ENCODE data around the gene STIMATE.

DNA sequence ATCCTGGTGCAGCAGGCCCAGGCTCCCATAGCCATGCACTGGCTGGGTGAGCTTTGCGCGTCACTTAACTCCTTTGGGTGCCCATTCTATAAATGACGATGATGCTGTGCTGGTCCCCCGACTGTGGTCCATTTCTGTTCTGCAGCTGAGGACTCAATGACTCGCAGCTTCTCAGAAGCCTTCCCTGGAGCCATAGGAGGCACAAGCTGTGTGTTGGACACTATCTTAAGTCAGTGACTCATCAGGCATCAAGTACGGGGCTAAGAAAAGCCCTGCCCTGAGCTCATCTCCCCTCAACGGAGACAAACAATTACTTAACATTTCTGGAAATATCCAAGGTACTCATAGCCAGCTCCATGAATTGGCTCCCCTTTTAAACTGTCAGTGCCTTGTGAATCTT, 48.7 kb downstream of the STIMATE start:
- TF ChIP-seq CTCF (conservative IDR thresholded peaks at IDR 0.05) (no peak), ZFX (IDR thresholded peaks at IDR 0.05) (no peak)
